HG03432 (cell line): Measurements from ENCODE around the gene ZNF358.

Experiments used
- ATAC-seq: cut with Tn5 transposase; IDR thresholded peaks from one replicate; pipeline ENCODE4 v1.9.1; 2021; ENCODE audit warnings: mild to moderate bottlenecking, moderate library complexity; ENCODE audit not compliant: unreplicated experiment

The ZNF358 gene

GRCh38 chr19:7519361-7520130 is 3.6 kb downstream of the ZNF358 start:
- ATAC-seq, result no peak

GRCh38 chr19:7520131-7521051 is 4.5 kb downstream of the ZNF358 start:
- ATAC-seq, result no peak

GRCh38 chr19:7521551-7522071 is 5.7 kb downstream of the ZNF358 start:
- no peak for ATAC-seq

GRCh38 chr19:7522072-7522922 is 6.4 kb downstream of the ZNF358 start, which contains the start of gene MCOLN1:
TSS of gene MCOLN1 (plus strand) at chr19:7522624. CDS start at chr19:7522751, 127 bp downstream.
- ATAC-seq, result peak; percentile 89

GRCh38 chr19:7522923-7523667 is 7.2 kb downstream of the ZNF358 start:
- ATAC-seq, result peak; percentile 8

- ATAC-seq, result no peak
Observed at GRCh38 chr19:7524523-7524922, 8.6 kb downstream of the ZNF358 start.

- ATAC-seq, result no peak
Observed at GRCh38 chr19:7524992-7525739, 9.3 kb downstream of the ZNF358 start.

GRCh38 chr19:7526059-7526929 is 10.4 kb downstream of the ZNF358 start:
- no peak for ATAC-seq

GRCh38 chr19:7527516-7528191 is 11.8 kb downstream of the ZNF358 start:
- no peak for ATAC-seq

- ATAC-seq, result no peak
Observed at GRCh38 chr19:7528192-7528519, 12.3 kb downstream of the ZNF358 start.

GRCh38 chr19:7528522-7529245 is 12.8 kb downstream of the ZNF358 start:
- no peak for ATAC-seq

GRCh38 chr19:7529246-7529600 is 13.3 kb downstream of the ZNF358 start:
- no peak for ATAC-seq

- ATAC-seq, result no peak
Observed at GRCh38 chr19:7529610-7530490, 13.9 kb downstream of the ZNF358 start.

GRCh38 chr19:7533281-7533885 is 17.5 kb downstream of the ZNF358 start:
- no peak for ATAC-seq

- ATAC-seq, result no peak
Observed at GRCh38 chr19:7533925-7534480, 18.1 kb downstream of the ZNF358 start.
